HG02852 (cell line): Measurements from ENCODE around the gene SLC22A2.

Experiments used
- ATAC-seq: cut with Tn5 transposase; IDR thresholded peaks from one replicate; pipeline ENCODE4 v1.9.1; 2021; ENCODE audit warnings: mild to moderate bottlenecking, moderate library complexity; ENCODE audit not compliant: unreplicated experiment

The SLC22A2 gene

GRCh38 chr6:160172704-160173103 lies 85.9 kb downstream of the SLC22A2 start:
- ATAC-seq, result no peak

GRCh38 chr6:160170018-160170680 lies 88.5 kb downstream of the SLC22A2 start:
- no peak for ATAC-seq

- ATAC-seq, result no peak
Observed at GRCh38 chr6:160167604-160168399, 90.8 kb downstream of the SLC22A2 start.
